GM12891 (cell line): ENCODE results near the gene STAT4.

Source experiments
- POLR2A ChIP-seq: IDR thresholded peaks from 2 replicates; pipeline ENCODE4 v1.6.1; 2011; ENCODE audit warnings: low read depth, low read length, control low read depth
- TAF1 ChIP-seq: IDR thresholded peaks from 2 replicates; pipeline ENCODE4 v1.6.1; 2011; ENCODE audit warnings: low read depth, low read length, control low read depth

DNA sequence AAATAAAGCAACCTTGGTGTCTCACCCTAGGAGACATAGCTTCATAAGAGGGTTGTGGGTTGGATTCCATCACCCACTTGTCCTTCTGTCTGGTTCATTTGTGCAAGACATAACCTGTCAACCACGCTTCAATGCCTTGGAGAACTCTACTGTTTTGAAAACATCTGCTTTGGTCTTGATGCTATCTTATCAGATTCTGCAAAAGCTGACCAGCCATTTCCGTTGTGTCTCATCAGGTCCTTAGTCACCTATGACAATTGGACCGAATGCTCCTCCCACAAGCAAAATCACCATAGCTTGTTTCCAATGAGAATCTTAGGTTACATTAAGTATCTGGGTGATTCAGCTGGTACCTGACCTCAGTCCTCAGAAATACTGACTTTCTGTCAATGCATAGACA is 35.4 kb downstream of the STAT4 start:
- TF ChIP-seq TAF1 (no peak), POLR2A (no peak)
